NCI-H345 treated with DMSO at 0.1 percent for 48 hours (cell line): Measurements from ENCODE around the gene PANK1.
"Not testable (repeated sequence)": the region's sequence is repeated elsewhere in the genome, so short reads cannot be mapped to it uniquely, and the experiment has no call there.

ENCODE experiments used
- DNase-seq: peaks from one replicate; lab custom pipeline; 2025; ENCODE audit not compliant: unreplicated experiment; lab: John Stamatoyannopoulos, UW

Gene PANK1

GRCh38 chr10:89622151-89622550 is 22.9 kb downstream of the PANK1 start:
- DNase-seq, result no peak

- no peak for DNase-seq
These were observed 23.6 kb downstream of the PANK1 start for GRCh38 chr10:89621438-89621837.

GRCh38 chr10:89620296-89620695 is 24.7 kb downstream of the PANK1 start:
- DNase-seq, result not testable (repeated sequence)

- no peak for DNase-seq
These were observed 29.2 kb downstream of the PANK1 start for GRCh38 chr10:89615824-89616223.

- no peak for DNase-seq
These were observed 29.9 kb downstream of the PANK1 start for GRCh38 chr10:89615112-89615511.

GRCh38 chr10:89613582-89613981 is 31.5 kb downstream of the PANK1 start:
- DNase-seq, result no peak

- no peak for DNase-seq
These were observed 33.8 kb downstream of the PANK1 start for GRCh38 chr10:89611282-89611681.

- no peak for DNase-seq
These were observed 35.2 kb downstream of the PANK1 start for GRCh38 chr10:89609833-89610346.

- DNase-seq, result no peak
These were observed 40.8 kb downstream of the PANK1 start for GRCh38 chr10:89604200-89604599.

- no peak for DNase-seq
These were observed 42.1 kb downstream of the PANK1 start for GRCh38 chr10:89602919-89603318.

- DNase-seq, result no peak
These were observed 43.2 kb downstream of the PANK1 start for GRCh38 chr10:89601728-89602361.

GRCh38 chr10:89600041-89600440 is 45.0 kb downstream of the PANK1 start:
- no peak for DNase-seq

GRCh38 chr10:89593043-89593442 is 52.0 kb downstream of the PANK1 start:
- no peak for DNase-seq

GRCh38 chr10:89592539-89592938 is 52.5 kb downstream of the PANK1 start:
- DNase-seq, result no peak

GRCh38 chr10:89591796-89592271 is 53.2 kb downstream of the PANK1 start:
- DNase-seq, result no peak

- DNase-seq, result no peak
These were observed 53.8 kb downstream of the PANK1 start for GRCh38 chr10:89591111-89591795.

- DNase-seq, result no peak
These were observed 54.7 kb downstream of the PANK1 start for GRCh38 chr10:89590326-89590725.

GRCh38 chr10:89589101-89589720 is 55.8 kb downstream of the PANK1 start:
- DNase-seq, result no peak

GRCh38 chr10:89588671-89589070 is 56.4 kb downstream of the PANK1 start:
- DNase-seq, result no peak

GRCh38 chr10:89582022-89582421 is 63.0 kb downstream of the PANK1 start:
- no peak for DNase-seq

- DNase-seq, result no peak
These were observed 64.8 kb downstream of the PANK1 start for GRCh38 chr10:89580243-89580642.

GRCh38 chr10:89576696-89577095 is 68.3 kb downstream of the PANK1 start:
- no peak for DNase-seq
